Liver (tissue), 3 donors: ENCODE data around the gene DMWD.

ENCODE experiments used
- CTCF ChIP-seq: fragments of 150-350 bp; IDR thresholded peaks from 2 replicates; pipeline ENCODE4 v1.5.1; 2017; ENCODE audit warnings: improper control_type of control experiment, low read depth, low read length; ENCODE audit not compliant: missing input control
- EGR1 ChIP-seq, 2 donors: IDR thresholded peaks; 2 replicates each; pipeline ENCODE4 v1.6.1; 2016 to 2018; ENCODE audit warnings: antibody characterized with exemption in 2 of 2, low read depth in 2 of 2
- HNF4A ChIP-seq, 2 donors: conservative IDR thresholded peaks; 2 replicates each; pipeline ENCODE4 v1.6.1; 2016; ENCODE audit warnings: antibody characterized with exemption in 2 of 2, mild to moderate bottlenecking in 2 of 2
- MAX ChIP-seq: IDR thresholded peaks from 2 replicates; pipeline ENCODE4 v1.6.1; 2016; ENCODE audit warnings: antibody characterized with exemption
- REST ChIP-seq: IDR thresholded peaks from 2 replicates; pipeline ENCODE4 v1.6.1; 2016; ENCODE audit warnings: antibody characterized with exemption, mild to moderate bottlenecking
- RXRA ChIP-seq, 2 donors: IDR thresholded peaks; 2 replicates each; pipeline ENCODE4 v1.6.1; 2017 to 2018; ENCODE audit warnings: antibody characterized with exemption in 2 of 2, mild to moderate bottlenecking in 1 of 2
- YY1 ChIP-seq: IDR thresholded peaks from 2 replicates; pipeline ENCODE4 v1.6.1; 2016; ENCODE audit warnings: antibody characterized with exemption, mild to moderate bottlenecking
- ZBTB33 ChIP-seq: IDR thresholded peaks from 2 replicates; pipeline ENCODE4 v1.6.1; 2016; ENCODE audit warnings: antibody characterized with exemption
- donor health status: healthy.
- donor health status: healthy.

GRCh38 chr19:45773384-45773783 is 19.3 kb downstream of the DMWD start:
- no peak for TF ChIP-seq RXRA (IDR thresholded peaks at IDR 0.05)
- TF ChIP-seq ZBTB33: no peak
- no peak for TF ChIP-seq EGR1 (IDR thresholded peaks at IDR 0.05; ENCODE audit: low read depth in 2 of 2)
- TF ChIP-seq YY1: no peak
- TF ChIP-seq CTCF: no peak
- no peak for TF ChIP-seq HNF4A (conservative IDR thresholded peaks at IDR 0.05)
- no peak for TF ChIP-seq REST
- no peak for TF ChIP-seq MAX
